H1 (cell line): ENCODE measurements around the gene SPCS1. TPM values are rescaled to one million over a fixed set of nuclear protein-coding genes. Genes with fewer than 3 reads are reported as not detected.

Experiments used
- CTCF ChIA-PET: fragments of 300-600 bp; sonication (Branson Sonifier 250); formaldehyde crosslinking; loops from one replicate; lab custom pipeline; 2021; ENCODE audit not compliant: partially characterized antibody; lab: Charles Lee
- POLR2A ChIA-PET: fragments of 300-600 bp; sonication (Branson Sonifier 250); formaldehyde crosslinking; loops from one replicate; lab custom pipeline; 2021; ENCODE audit warnings: inconsistent platforms; ENCODE audit not compliant: partially characterized antibody; lab: Charles Lee
- DNase-seq, 2 experiments: peaks; one replicate each; pipeline versions ENCODE4 v3.0.0 to v3.0.0-alpha.2; 2010 to 2022; ENCODE audit warnings: low spot score in 2 of 2, low read depth in 1 of 2, mixed read lengths in 1 of 2
- FAIRE-seq: peaks from 2 replicates; lab custom pipeline; 2011; peaks lifted over from hg19 to GRCh38; lab: Jason Lieb, UNC
- H2AFZ ChIP-seq: 2 replicates; pipeline ENCODE4 v1.8.1; 2012; ENCODE audit warnings: low read length, inconsistent platforms
- H2AK5ac ChIP-seq: 2 replicates; pipeline ENCODE4 v1.6.1; 2013; ENCODE audit warnings: low read depth, low read length
- H2BK120ac ChIP-seq: replicated peaks from 2 replicates; pipeline ENCODE3; 2013; ENCODE audit warnings: low read depth, low read length, inconsistent platforms
- H2BK12ac ChIP-seq: 2 replicates; pipeline ENCODE4 v1.6.1; 2013; ENCODE audit warnings: low read depth, low read length
- H2BK15ac ChIP-seq: 2 replicates; pipeline ENCODE4 v1.6.1; 2013; ENCODE audit warnings: low read length
- H2BK20ac ChIP-seq: 2 replicates; pipeline ENCODE4 v1.6.1; 2013; ENCODE audit warnings: low read length
- H2BK5ac ChIP-seq: 2 replicates; pipeline ENCODE4 v1.6.1; 2013; ENCODE audit warnings: low read depth, low read length
- H3K14ac ChIP-seq: 2 replicates; pipeline ENCODE4 v1.6.1; 2013; ENCODE audit warnings: inconsistent platforms; ENCODE audit not compliant: insufficient read length
- H3K18ac ChIP-seq: 2 replicates; pipeline ENCODE4 v1.6.1; 2013; ENCODE audit warnings: low read length; ENCODE audit errors: extremely low read depth
- H3K23ac ChIP-seq: 2 replicates; pipeline ENCODE4 v1.6.1; 2013; ENCODE audit warnings: inconsistent platforms; ENCODE audit not compliant: insufficient read length
- H3K23me2 ChIP-seq: 2 replicates; pipeline ENCODE4 v1.6.1; 2013; ENCODE audit warnings: low read depth, low read length
- H3K27ac ChIP-seq: 2 replicates; pipeline ENCODE4 v1.6.1; 2011; ENCODE audit warnings: low read depth, low read length, inconsistent platforms
- H3K27me3 ChIP-seq, 4 experiments: replicated peaks in 1 of 4; 1 replicate in 1 of 4; 2 replicates in 3 of 4; pipeline versions ENCODE4 v1.6.1 to v1.8.1; 2011 to 2013; ENCODE audit warnings: low read length in 3 of 4, mild to moderate bottlenecking in 3 of 4, inconsistent platforms in 2 of 4, mixed read lengths in 2 of 4, moderate library complexity in 1 of 4; ENCODE audit not compliant: control insufficient read depth in 3 of 4, insufficient read depth in 3 of 4; ENCODE audit errors: extremely low read depth in 1 of 4
- H3K36me3 ChIP-seq, 4 experiments: 2 replicates each; pipeline versions ENCODE4 v1.6.1 to v1.8.1; 2011 to 2013; ENCODE audit warnings: mild to moderate bottlenecking in 4 of 4, low read length in 3 of 4, moderate library complexity in 2 of 4, control low read depth in 1 of 4, inconsistent platforms in 1 of 4; ENCODE audit not compliant: insufficient read depth in 4 of 4, control insufficient read depth in 2 of 4
- H3K4ac ChIP-seq: replicated peaks from 2 replicates; pipeline ENCODE3; 2013; ENCODE audit warnings: low read length, low read depth, mixed read lengths, inconsistent platforms; ENCODE audit not compliant: insufficient read length
- H3K4me1 ChIP-seq, 4 experiments: replicated peaks in 1 of 4; 1 replicate in 1 of 4; 2 replicates in 3 of 4; pipeline versions ENCODE4 v1.6.1 to v1.8.1; 2011 to 2013; ENCODE audit warnings: low read length in 3 of 4, inconsistent platforms in 2 of 4, mixed read lengths in 1 of 4; ENCODE audit not compliant: insufficient read depth in 4 of 4, control insufficient read depth in 3 of 4
- H3K4me2 ChIP-seq, 2 experiments: 2 replicates each; pipeline versions ENCODE4 v1.6.1 to v1.8.1; 2011 to 2013; ENCODE audit warnings: low read depth in 2 of 2, low read length in 2 of 2, control low read depth in 1 of 2, inconsistent platforms in 1 of 2, mild to moderate bottlenecking in 1 of 2; ENCODE audit not compliant: insufficient read depth in 1 of 2
- H3K4me3 ChIP-seq, 4 experiments: fragments of 200-600, 300-600 bp in 1 of 4; sonication (generic), shearing (Covaris generic), sonication (Bioruptor Twin) in 1 of 4; 2 replicates each; pipeline versions ENCODE4 v1.5.1 to v1.8.1; 2011 to 2016; ENCODE audit warnings: low read length in 4 of 4, low read depth in 3 of 4, control low read depth in 2 of 4, inconsistent platforms in 2 of 4, mild to moderate bottlenecking in 2 of 4, mixed read lengths in 1 of 4, moderate library complexity in 1 of 4; ENCODE audit not compliant: insufficient read depth in 2 of 4; ENCODE audit errors: extremely low read depth in 1 of 4
- H3K56ac ChIP-seq: replicated peaks from 2 replicates; pipeline ENCODE3; 2013; ENCODE audit warnings: low read depth, mild to moderate bottlenecking, mixed read lengths, low read length, inconsistent platforms; ENCODE audit not compliant: insufficient read length
- H3K79me1 ChIP-seq: 2 replicates; pipeline ENCODE4 v1.6.1; 2013; ENCODE audit warnings: low read depth, low read length, control low read depth
- H3K79me2 ChIP-seq, 2 experiments: 2 replicates each; pipeline versions ENCODE4 v1.6.1 to v1.8.1; 2012 to 2013; ENCODE audit warnings: low read length in 2 of 2, mild to moderate bottlenecking in 2 of 2, inconsistent platforms in 1 of 2; ENCODE audit not compliant: insufficient read depth in 2 of 2, control insufficient read depth in 1 of 2
- H3K9ac ChIP-seq, 4 experiments: replicated peaks in 1 of 4; 1 replicate in 1 of 4; 2 replicates in 3 of 4; pipeline versions ENCODE4 v1.6.1 to v1.8.1; 2011 to 2013; ENCODE audit warnings: low read depth in 3 of 4, low read length in 3 of 4, control low read depth in 2 of 4, mild to moderate bottlenecking in 2 of 4, moderate library complexity in 2 of 4, inconsistent platforms in 1 of 4; ENCODE audit errors: extremely low read depth in 1 of 4
- H3K9me3 ChIP-seq, 2 experiments: 2 replicates each; pipeline versions ENCODE4 v1.6.1 to v1.8.1; 2012 to 2013; ENCODE audit warnings: mild to moderate bottlenecking in 2 of 2, moderate library complexity in 2 of 2, control low read depth in 1 of 2, inconsistent platforms in 1 of 2, low read depth in 1 of 2, low read length in 1 of 2, mixed read lengths in 1 of 2; ENCODE audit not compliant: insufficient read depth in 2 of 2
- H4K20me1 ChIP-seq, 2 experiments: replicated peaks in 1 of 2; 2 replicates each; pipeline versions ENCODE3 to v1.8.1; 2011 to 2013; ENCODE audit warnings: inconsistent platforms in 2 of 2, low read length in 2 of 2, mild to moderate bottlenecking in 1 of 2; ENCODE audit not compliant: insufficient read depth in 2 of 2, control insufficient read depth in 1 of 2
- H4K5ac ChIP-seq: 2 replicates; pipeline ENCODE4 v1.6.1; 2013; ENCODE audit warnings: low read length, low read depth, mixed read lengths, inconsistent platforms; ENCODE audit not compliant: insufficient read length
- H4K8ac ChIP-seq: 2 replicates; pipeline ENCODE4 v1.8.0; 2013; ENCODE audit warnings: mild to moderate bottlenecking, moderate library complexity, low read length, inconsistent platforms; ENCODE audit not compliant: insufficient read depth; ENCODE audit errors: extremely low read depth
- H4K91ac ChIP-seq: replicated peaks from 2 replicates; pipeline ENCODE3; 2013; ENCODE audit warnings: low read length, mixed read lengths, inconsistent platforms; ENCODE audit not compliant: insufficient read length
- CREB1 ChIP-seq: IDR thresholded peaks from 2 replicates; pipeline ENCODE4 v1.6.1; 2012; ENCODE audit warnings: inconsistent platforms
- E2F6 ChIP-seq: IDR thresholded peaks from 2 replicates; pipeline ENCODE4 v1.6.1; 2012; ENCODE audit warnings: inconsistent platforms
- FOSL1 ChIP-seq: IDR thresholded peaks from 2 replicates; pipeline ENCODE4 v1.6.1; 2011; ENCODE audit warnings: mild to moderate bottlenecking, low read depth, low read length, moderate library complexity; ENCODE audit not compliant: insufficient read depth
- HDAC2 ChIP-seq, 2 experiments: fragments of 300-600 bp in 1 of 2; sonication (generic) in 1 of 2; IDR thresholded peaks; 2 replicates each; pipeline ENCODE4 v1.6.1; 2011 to 2012; ENCODE audit warnings: low read depth in 2 of 2, low read length in 2 of 2, mild to moderate bottlenecking in 2 of 2, moderate library complexity in 2 of 2, borderline replicate concordance in 1 of 2, inconsistent platforms in 1 of 2
- JUN ChIP-seq: IDR thresholded peaks from 2 replicates; pipeline ENCODE4 v1.6.1; 2011; ENCODE audit warnings: low read depth, mild to moderate bottlenecking, improper control_type of control experiment, low read length
- JUND ChIP-seq: IDR thresholded peaks from 2 replicates; pipeline ENCODE4 v1.6.1; 2011; ENCODE audit warnings: mild to moderate bottlenecking, improper control_type of control experiment, low read length
- KDM1A ChIP-seq: fragments of 200-600, 300-600 bp; sonication (generic); IDR thresholded peaks from 2 replicates; pipeline ENCODE4 v1.7.1; 2016; ENCODE audit warnings: mild to moderate bottlenecking, low read length, borderline replicate concordance
- MAFK ChIP-seq: IDR thresholded peaks from 2 replicates; pipeline ENCODE4 v1.6.1; 2012; ENCODE audit warnings: low read depth, mild to moderate bottlenecking, improper control_type of control experiment, low read length
- POLR2A ChIP-seq, 2 experiments: IDR thresholded peaks; 1 replicate in 1 of 2; 2 replicates in 1 of 2; pipeline ENCODE4 v1.6.1; 2011; ENCODE audit warnings: low read depth in 2 of 2, low read length in 2 of 2, mild to moderate bottlenecking in 2 of 2; ENCODE audit errors: control extremely low read depth in 1 of 2
- POLR2AphosphoS5 ChIP-seq: IDR thresholded peaks from 2 replicates; pipeline ENCODE4 v1.6.1; 2011; ENCODE audit warnings: low read depth, low read length
- SAP30 ChIP-seq: fragments of 300-600 bp; sonication (generic); IDR thresholded peaks from 2 replicates; pipeline ENCODE4 v1.7.1; 2012; ENCODE audit warnings: low read length, moderate library complexity, mild to moderate bottlenecking, inconsistent platforms; ENCODE audit not compliant: insufficient read depth, insufficient replicate concordance
- SRF ChIP-seq: IDR thresholded peaks from 2 replicates; pipeline ENCODE4 v1.6.1; 2011; ENCODE audit warnings: mild to moderate bottlenecking, low read depth, low read length, moderate library complexity
- TCF12 ChIP-seq: IDR thresholded peaks from 2 replicates; pipeline ENCODE4 v1.6.1; 2011; ENCODE audit warnings: low read depth, mild to moderate bottlenecking, low read length
- ZNF274 ChIP-seq: IDR thresholded peaks from 2 replicates; pipeline ENCODE4 v1.7.0; 2012; ENCODE audit warnings: low read length, borderline replicate concordance; ENCODE audit errors: extremely low read depth
- WGBS, 2 experiments: shearing (Covaris generic) in 1 of 2; methylation state at CpG; one replicate each; pipeline versions ENCODE4 v1.1.6 to v1.1.7; 2013 to 2015; ENCODE audit warnings: low lambda C conversion rate in 2 of 2, mixed read lengths in 2 of 2, inconsistent platforms in 1 of 2, low coverage in 1 of 2, missing lambda C conversion rate in 1 of 2; ENCODE audit not compliant: insufficient replicate concordance in 2 of 2, insufficient coverage in 1 of 2, insufficient read length in 1 of 2; ENCODE audit errors: extremely low coverage in 1 of 2, missing lambda C conversion rate in 1 of 2; 5-methylcytosine and 5-hydroxymethylcytosine counted together
- polyA plus RNA-seq, 7 experiments: library from polyadenylated mRNA; depleted of rRNA in 3 of 7; stranded (reverse) in 5 of 7; unstranded in 2 of 7; fragments of >200 nt in 5 of 7; fragments of 200-250 nt in 2 of 7; gene quantifications; 1 replicate in 5 of 7; 2 replicates in 1 of 7; 4 replicates in 1 of 7; pipeline versions ENCODE4 v1.2.1 to v1.2.3, GENCODE V29; 2011 to 2013; ENCODE audit warnings: missing spikeins in 2 of 7, mixed read lengths in 2 of 7
- total RNA-seq: library from RNA; stranded (reverse); fragmentation: NEBNext Ultra II Directional; extraction: Animal tissue kit (Norgen Biotek cat#: 25700); gene quantifications from 2 replicates; pipeline ENCODE4 v1.2.1, GENCODE V29; 2021

Gene SPCS1
- total and polyA plus RNA-seq, 2 of the 8 experiments (the other 6 are each of a cell fraction or from before 2014, with no cell fraction given): 104 to 191 TPM

DNA sequence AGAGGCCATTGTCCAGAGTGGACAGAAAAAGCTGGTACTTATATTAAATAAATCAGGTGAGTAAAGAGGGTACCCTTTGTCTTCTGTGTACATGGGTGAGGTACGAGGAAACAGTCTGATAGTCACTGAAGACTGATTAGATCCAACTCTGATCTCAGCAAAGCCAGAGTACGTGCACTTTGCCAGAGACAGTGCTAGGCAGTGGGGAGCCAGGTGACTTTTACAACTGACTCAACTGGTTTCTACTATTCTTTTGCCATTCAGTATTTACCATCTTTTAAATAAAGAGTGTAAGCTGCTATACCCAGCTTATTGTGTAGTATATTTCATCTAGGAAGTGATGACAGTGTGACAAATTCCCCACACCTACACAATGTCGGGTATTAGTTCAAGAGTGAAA, 16.8 kb upstream of the SPCS1 start:
- no peak overlapping the region for H4K5ac ChIP-seq
- no peak overlapping the region for H2BK120ac ChIP-seq
- no peak overlapping the region for H3K4ac ChIP-seq
- H2BK5ac ChIP-seq: no peak overlapping the region
- H4K8ac ChIP-seq: no peak overlapping the region
- 94% methylated on average over 3 of the region's 3 CpGs; no CpG with 5 or more reads in 1 of the 2 experiments for WGBS, 2 experiments
- peaks cover 54 to 75% (median 68%) of the 10 kb centered on the region in 4 experiments for H3K36me3 ChIP-seq
- H2BK20ac ChIP-seq: no peak overlapping the region
- H3K9ac ChIP-seq: no peak overlapping the region
- no peak overlapping the region for H3K56ac ChIP-seq
- H4K91ac ChIP-seq: no peak overlapping the region
- H3K27ac ChIP-seq: no peak overlapping the region
- peaks cover 0 to 2% (median under 1%) of the 10 kb centered on the region in 4 experiments; a peak in 3 of 7 replicates for H3K4me1 ChIP-seq
- no peak overlapping the region for H3K23ac ChIP-seq
- H3K18ac ChIP-seq: no peak overlapping the region
- H3K4me2 ChIP-seq: no peak overlapping the region
- no peak overlapping the region for H2AK5ac ChIP-seq
- H3K79me2 ChIP-seq: peaks cover 9 to 43% of the 10 kb centered on the region in 2 experiments
- H2BK12ac ChIP-seq: no peak overlapping the region
- no peaks in the 10 kb centered on the region for H3K27me3 ChIP-seq
- H3K9me3 ChIP-seq: no peaks in the 10 kb centered on the region
- H2AFZ ChIP-seq: no peak overlapping the region
- H3K23me2 ChIP-seq: no peaks in the 10 kb centered on the region
- DNase-seq: no peak
- no peak overlapping the region for H3K4me3 ChIP-seq
- ChIA-PET POLR2A (interaction anchor here (0.6 to 16.2 kb wide), 5 partner anchors 11 to 1938 kb away, joined by 3 to 347 read pairs (median 11); partner anchors contain the start of genes GLT8D1 and SPCS1), CTCF (interaction anchor here (1.1 kb wide), 1 partner anchor 10 kb away, joined by 3 read pairs; no protein-coding TSS in a partner anchor)
- no peak overlapping the region for H3K14ac ChIP-seq
- H3K79me1 ChIP-seq: peaks cover 5% of the 10 kb centered on the region; the same call in 1 of the 2 replicates
- no peak overlapping the region for H2BK15ac ChIP-seq
- FAIRE-seq: no peak
- peaks cover 3 to 8% of the 10 kb centered on the region in 2 experiments for H4K20me1 ChIP-seq
- no peak for TF ChIP-seq TCF12
- no peak for TF ChIP-seq KDM1A
- TF ChIP-seq MAFK: no peak
- TF ChIP-seq JUN: no peak
- no peak for TF ChIP-seq POLR2AphosphoS5
- no peak for TF ChIP-seq SRF
- TF ChIP-seq POLR2A (IDR thresholded peaks at IDR 0.05; ENCODE audit: control extremely low read depth in 1 of 2, low read depth in 2 of 2, low read length in 2 of 2): no peak
- TF ChIP-seq CREB1: no peak
- no peak for TF ChIP-seq E2F6
- TF ChIP-seq HDAC2 (IDR thresholded peaks at IDR 0.05; ENCODE audit: borderline replicate concordance in 1 of 2, low read depth in 2 of 2, low read length in 2 of 2): no peak
- no peak for TF ChIP-seq FOSL1
- no peak for TF ChIP-seq SAP30
- TF ChIP-seq ZNF274: no peak
- no peak for TF ChIP-seq JUND
